ENCODE measurements around the gene FAT2.

DNA sequence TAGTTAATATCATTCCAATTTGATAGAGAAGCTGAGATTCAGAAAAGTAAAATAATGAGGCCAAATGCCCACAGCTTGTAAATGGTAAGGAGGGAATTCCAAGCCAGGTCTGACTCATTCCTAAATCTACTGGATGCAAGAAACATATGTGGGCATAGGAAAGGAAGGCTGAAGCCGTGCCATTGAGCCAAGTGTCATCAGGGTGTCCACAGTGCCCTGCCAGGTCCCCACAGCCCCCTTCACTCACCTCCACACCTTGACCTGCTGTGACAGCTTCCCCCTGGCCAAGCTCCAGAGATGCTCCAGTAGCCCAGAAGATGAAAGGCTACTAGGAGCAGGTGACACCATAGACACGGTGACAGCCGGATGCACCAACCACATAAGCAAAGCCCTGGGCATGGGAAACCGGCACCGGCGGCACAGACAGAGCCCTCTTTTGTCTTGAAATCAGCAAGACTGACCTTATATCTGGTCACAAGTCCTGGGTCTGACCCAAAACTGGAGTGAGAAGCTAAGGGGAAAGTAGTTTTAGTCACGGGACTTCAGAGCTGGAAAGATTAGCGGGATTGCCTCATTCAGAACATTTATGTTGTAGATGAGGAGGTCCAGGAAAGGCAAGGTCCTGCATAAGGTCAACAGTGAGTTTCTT, 20.1 kb upstream of the FAT2 start:
- TF ChIP-seq CTCF (conservative IDR thresholded peaks at IDR 0.05; ENCODE audit: low read depth in 2 of 2) (no peak), ZNF114 (CRISPR knock-in tag; IDR thresholded peaks at IDR 0.05) (no peak), POLR2AphosphoS5 (IDR thresholded peaks at IDR 0.05; ENCODE audit: low read depth) (no peak), CREB1 (CRISPR knock-in tag; IDR thresholded peaks at IDR 0.05; ENCODE audit: low read depth) (no peak)
